RKO (cell line): Measurements from ENCODE around the gene F10.
"Not testable (repeated sequence)": the region's sequence is repeated elsewhere in the genome, so short reads cannot be mapped to it uniquely, and the experiment has no call there.

Source experiments
- DNase-seq: peaks from one replicate; pipeline ENCODE4 v3.0.0-alpha.2; 2016; ENCODE audit warnings: low spot score

Gene F10

DNA sequence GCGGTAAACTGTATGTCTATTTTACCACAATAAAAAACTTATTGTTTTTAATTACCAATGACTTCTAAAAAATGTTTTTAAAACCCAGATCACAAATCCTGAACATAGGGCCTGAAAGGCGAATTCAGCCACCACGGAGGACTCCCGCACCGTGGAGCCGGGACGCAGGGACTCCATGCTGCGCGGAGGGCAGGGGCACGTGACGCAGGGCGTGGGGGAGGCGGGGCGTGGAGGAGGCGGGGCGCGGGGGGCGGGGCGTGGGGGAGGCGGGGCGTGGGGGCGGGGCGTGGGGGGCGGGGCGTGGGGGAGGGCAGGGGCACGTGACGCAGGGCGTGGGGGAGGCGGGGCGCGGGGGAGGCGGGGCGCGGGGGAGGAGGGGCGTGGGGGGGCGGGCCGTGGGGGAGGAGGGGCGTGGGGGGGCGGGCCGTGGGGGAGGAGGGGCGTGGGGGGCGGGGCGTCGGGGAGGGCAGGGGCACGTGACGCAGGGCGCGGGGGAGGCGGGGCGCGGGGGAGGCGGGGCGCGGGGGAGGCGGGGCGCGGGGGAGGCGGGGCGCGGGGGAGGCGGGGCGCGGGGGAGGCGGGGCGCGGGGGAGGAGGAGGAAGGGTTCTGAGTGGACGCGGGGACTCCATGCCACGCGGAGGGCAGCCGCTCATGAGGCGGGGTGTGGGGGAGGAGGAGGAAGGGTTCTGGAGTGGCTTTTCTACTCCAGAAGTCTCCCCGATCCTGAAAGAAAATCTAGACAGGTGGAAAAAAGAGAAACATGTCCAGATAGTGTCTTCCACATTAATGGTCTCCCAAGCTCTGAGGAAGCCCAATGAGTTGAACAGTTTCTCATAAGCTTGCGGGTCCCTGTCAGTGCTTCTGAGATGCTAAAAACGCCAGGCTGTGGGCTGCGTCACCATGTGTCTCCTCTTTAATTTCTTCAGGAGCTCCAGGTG is 31.5 kb downstream of the F10 start:
- DNase-seq, result peak; percentile 69

DNA sequence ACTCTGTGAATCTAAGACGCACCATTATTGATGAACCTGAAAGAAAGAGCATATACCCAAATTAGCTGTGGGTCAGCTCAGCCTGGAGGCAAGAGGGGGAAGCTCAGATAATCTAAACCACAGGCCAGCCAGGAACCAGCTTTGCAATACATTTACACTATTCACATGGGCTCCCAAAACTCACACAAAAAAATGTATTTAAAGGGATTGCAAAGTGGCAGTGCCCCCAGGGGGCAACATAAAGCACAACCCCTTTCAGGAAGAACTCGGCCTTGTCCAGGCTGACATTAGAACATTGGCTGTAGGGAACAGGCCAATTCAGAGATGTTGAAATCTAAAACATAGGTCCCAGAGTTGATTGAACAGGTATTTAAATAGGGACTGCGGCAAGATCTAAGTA is 32.6 kb downstream of the F10 start:
- DNase-seq, result no peak

DNA sequence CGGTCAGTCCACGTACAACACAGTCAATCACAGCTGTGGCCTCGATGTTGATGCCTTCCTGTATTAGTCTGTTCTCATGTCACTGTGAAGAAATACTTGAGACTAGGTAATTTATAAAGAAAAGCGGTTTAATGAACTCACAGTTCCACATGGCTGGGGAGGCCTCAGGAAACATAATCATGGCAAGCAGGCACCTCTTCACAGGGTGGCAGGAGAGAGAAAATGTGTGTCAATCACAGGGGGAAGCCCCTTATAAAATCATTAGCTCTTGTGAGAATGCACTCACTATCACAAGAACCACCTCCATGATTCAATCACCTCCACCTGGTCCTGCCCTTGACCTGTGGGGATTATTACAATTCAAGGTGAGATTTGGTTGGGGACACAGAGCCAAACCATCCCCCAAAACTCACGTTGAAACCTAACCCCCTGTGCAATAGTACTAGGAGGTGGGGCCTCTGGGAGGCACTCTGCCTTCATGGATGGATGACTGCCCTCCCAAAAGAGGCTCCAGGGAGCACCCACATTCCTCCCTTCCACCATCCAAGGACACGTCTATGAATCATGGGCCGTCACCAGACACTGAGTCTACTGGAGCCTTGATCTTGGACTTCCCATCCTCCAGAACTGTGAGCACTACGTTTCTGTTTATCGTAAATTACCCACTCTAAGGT is 33.5 kb downstream of the F10 start:
- DNase-seq, result peak; percentile 9

DNA sequence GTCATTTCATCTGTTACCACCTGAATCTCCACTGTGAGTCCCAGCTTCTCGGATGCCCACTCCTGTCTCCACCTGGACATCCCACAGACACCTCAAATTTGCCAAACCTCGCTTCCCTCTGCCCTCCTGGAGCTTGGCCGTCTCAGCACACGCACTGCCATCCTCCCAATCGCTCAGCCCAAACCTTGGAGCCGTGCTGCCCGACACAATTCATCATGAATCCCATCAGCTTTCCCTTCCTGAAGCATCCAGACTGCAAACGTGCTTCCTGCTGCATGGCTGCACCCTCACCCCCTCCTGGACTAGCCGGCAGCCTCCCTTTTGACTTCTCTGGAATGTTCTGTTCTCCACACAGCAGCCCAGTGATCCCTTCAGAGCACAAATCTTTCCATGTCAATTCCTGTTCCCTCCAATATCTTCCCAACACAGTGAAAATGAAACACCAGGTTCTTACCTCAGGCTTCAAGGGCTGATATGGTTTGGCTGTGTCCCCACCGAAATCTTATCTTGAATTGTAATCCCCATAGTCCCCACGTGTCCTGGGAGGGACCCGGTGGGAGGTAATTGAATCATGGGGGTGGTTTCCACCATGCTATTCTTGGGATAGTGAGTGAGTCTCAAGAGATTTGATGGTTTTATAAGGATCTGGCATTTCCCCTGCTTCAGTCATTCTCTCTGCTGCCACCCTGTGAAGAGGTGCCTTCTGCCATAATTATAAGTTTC is 34.8 kb downstream of the F10 start:
- DNase-seq, result no peak

DNA sequence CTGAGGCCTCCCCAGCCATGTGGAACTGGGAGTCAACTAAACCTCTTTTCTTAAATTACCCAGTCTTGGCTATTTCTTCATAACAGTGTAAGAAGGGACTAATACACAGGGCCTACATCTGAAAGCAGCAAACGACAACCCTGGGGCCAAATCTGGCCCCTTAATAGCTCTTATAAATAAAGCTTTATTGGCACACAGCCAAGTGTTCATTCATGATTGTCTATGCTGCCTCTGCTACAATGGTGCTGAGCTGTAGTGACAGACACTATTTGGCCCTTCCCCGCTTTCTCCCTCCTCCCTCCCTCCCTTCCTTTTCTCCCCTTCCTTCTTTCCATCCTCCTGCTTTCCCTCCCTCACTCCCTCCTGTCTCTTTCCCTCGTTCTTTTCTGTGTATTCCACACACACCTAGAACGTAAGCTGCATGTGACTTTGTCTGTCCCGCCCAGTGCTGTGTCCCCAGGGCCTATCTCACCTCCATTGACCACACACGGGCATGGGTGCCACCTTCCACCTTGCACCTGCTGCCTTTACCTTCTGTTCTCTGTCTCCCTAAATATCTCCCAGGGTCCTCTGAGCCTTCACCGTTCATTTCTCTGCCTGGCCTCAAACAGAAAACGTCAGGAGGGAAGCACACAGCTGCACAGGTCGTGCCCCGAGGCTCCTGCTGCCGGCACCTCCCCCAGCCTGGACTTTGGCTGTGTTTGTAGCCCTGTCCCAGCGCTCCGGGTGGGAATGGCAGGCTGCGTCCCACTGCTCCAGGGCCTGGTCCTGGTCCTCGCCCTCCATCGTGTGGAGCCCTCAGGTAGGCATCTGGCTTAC is 35.5 kb downstream of the F10 start, which contains the start of gene PROZ:
Gene PROZ, plus strand, starts transcription at position 720 of the 819 bp plus-strand sequence. Its CDS starts 13 bp downstream, at position 733.
- DNase-seq, result no peak

DNA sequence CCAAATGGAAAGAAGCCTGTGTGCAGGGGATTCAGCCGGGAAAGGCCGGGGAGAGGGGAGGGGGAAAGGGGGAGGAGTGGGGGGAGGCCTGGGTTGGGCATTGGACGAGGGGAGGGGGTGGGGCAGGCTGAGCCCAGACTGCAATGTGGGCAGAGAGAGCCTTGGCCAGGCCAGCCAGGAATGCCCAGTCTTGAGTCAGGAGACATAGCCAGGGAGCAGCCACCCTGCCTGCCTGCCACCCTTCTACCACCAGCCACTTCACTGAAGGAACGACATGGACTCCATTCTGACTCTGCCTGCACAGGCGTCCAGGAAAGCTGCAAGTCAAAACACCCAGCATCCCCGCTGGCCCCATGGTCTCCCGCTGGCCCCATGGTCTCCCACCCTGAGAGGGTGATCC is 36.3 kb downstream of the F10 start:
- no peak for DNase-seq

DNA sequence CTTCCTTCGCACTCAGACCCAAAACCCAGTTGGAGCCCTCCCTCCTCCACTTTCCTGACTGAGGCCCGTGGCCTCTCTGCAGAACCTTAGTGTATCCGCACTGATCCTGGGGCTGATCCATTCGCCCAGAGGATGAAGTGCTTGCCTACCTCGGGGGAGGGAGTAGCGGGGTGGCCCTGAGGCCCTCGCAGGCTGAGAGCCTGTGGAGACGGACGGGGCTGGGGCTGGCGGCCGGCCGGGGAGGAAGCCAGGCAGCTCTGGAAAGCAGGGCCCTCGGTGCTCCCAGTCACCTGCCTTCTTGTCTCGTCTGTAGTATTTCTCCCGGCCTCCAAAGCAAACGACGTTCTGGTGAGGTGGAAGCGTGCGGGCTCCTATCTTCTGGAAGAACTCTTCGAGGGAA is 37.1 kb downstream of the F10 start:
- no peak for DNase-seq

DNA sequence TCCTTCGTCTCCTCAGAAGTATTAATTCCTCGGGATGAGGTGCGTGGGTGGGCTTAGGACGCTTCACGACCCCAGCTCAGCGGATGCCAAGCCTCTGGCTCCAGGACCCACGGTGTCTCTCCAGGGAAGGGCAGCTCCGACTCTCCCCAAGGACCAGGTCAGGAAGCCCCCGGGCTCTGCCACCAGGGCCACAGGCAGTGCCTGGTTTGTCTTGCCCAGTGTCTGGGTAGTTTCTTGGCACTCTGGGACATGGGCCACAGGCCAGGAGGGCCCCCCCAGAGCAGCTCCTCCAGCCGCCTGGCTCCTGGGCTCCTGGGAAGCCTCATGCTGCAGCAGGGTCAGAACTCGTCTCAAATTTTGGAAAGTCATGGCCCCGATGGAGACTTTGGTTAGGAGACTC is 38.4 kb downstream of the F10 start:
- DNase-seq, result no peak

DNA sequence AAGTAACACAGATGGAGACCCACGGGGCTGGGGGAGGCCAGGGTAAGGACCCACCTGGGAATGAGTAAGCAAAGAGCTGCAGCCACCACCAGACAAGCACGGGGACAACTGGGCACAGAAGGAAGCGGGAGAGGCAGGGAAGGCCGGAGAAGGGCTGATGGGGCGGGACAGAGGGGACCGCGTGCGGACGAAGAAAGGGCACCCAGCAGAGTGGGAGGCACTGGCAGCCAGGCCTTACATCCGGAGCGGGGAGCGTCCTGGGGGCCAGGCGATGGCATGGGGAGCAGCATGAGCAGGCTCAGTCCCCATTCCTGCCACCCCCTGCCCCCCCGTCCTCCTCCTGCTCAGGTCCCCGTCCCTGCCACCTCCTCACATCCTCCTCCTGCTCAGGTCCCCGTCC is 38.8 kb downstream of the F10 start:
- DNase-seq, result no peak

DNA sequence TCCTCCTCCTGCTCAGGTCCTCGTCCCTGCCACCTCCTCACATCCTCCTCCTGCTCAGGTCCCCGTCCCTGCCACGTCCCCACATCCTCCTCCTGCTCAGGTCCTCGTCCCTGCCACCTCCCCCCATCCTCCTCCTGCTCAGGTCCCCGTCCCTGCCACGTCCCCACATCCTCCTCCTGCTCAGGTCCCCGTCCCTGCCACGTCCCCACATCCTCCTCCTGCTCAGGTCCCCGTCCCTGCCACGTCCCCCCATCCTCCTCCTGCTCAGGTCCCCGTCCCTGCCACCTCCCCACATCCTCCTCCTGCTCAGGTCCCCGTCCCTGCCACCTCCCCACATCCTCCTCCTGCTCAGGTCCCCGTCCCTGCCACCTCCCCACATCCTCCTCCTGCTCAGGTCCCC is 39.4 kb downstream of the F10 start:
- DNase-seq, result not testable (repeated sequence)

DNA sequence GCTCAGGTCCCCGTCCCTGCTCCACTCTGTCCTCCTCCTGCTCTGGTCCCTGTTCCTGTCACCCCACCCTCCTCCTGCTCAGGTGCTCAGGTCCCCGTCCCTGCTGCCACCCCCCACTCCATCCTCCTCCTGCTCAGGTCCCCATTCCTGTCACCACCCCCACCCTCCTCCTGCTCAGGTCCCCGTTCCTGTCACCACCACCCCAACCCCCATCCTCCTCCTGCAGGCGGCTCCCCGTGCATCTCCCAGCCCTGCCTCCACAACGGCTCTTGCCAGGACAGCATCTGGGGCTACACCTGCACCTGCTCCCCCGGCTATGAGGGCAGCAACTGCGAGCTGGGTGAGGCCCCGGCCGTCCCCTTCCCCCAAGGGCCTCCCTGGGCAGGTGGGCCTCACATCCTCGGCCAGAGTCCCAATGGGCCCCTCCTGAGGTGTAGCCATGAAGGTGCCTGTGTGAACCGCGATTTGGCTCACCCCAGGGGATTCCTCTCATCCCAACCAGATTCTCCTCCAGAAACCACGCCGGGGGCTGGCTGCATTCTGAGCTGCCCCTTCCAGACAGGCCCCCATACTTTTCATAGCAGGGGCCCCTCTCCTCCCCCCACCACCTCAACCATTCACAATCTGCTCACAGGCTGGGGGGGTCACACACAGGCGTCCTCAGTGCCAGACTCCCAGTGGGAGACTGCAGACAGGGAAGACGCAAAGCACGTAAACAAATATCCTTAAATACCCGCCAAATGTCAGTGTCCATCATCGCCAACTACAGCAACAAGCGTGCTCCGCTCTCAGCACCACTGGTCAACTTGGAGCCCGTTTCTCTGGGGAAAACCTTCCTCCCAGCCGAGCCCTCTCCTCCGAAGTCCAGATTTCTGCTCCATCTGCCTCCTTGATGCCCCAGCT is 40.4 kb downstream of the F10 start:
- no peak for DNase-seq

DNA sequence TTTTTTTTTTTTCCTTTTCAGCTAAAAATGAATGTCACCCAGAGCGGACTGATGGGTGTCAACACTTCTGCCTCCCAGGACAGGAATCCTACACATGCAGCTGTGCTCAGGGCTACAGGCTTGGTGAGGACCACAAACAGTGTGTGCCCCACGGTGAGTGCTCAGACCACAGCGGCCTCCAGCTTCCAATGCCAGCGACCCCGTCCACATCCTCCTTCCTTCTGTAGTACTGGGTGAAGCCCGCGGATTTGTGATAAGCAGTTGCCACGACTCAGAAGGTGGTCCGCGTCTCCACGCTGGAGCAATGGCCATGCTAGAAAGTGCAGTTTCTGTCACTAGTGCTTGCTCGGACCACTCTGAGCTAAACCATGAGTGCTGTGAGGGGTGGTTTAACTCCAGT is 41.9 kb downstream of the F10 start:
- DNase-seq, result no peak

DNA sequence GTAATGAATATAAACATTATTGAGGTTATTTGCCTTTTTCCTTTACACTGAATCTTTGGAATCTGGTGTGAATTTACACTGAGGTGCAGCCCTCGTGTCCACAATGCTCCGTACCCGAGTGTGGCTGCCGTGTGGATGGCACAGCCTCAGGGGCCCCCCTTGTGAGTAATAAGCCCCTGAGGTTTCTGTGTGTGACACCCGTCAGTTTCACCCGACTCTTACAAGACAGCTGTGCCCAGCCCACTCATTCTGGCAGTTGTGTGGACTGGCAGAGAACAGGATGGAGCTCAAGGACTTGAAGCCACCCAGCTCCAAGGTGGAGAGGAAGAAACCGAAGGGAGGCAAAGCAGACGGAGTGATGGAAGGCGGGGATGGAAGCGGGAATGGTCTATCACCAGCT is 43.7 kb downstream of the F10 start:
- no peak for DNase-seq

DNA sequence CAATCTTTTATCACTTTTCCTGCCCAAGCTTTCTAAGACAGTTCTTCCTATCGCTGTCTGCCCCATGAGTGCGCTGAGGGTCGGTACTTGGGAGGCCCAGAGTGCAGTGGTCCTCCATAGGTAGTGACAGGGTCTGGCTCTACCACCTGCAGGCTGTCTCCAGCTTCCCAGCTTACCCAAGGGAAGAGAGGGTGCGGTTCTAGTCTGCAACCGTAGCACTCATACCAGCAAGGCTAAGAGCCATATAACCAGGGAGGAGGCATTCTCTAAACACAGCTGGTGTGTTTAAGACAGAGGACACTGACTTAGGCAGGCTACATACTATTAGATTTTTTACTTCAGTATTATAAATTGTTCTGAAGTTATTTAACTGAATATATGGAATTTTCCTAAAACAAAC is 44.1 kb downstream of the F10 start:
- no peak for DNase-seq

DNA sequence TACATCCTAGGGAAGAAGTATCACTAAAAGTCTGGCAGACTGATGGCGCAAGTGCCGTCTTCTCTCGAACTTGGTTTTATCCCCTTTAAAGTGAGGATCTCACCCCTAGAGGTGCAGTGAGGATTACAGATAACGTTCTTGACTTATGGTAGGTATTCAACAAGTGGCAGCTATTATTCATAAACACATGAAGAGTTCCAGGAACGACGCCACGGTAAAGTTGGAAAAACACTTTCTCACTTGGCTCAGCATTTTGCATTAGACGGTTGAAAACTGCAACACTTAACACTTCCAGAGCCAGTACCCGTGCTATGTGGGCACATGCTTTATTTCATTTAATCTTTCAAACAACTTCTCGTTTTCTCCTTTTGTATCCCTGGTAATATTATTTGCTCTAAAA is 44.6 kb downstream of the F10 start:
- DNase-seq, result no peak

DNA sequence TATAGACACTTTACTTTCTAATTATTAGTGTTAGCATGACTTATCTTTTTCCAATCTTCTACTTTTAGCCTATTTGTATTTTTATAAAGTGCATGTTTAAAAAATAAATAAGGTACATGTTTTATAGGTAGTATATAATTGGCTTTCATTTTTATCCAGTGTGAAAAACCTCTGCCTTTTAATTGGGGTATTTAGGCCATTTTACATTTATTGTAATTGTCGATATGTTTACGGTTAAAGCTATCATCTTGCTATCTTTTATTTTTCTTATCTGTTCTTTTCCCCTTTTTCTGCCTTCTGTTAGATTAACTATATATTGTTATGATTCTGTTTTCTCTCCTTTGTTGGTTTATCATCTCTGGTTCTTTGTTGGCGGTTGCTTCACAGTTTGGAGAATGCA is 45.0 kb downstream of the F10 start:
- DNase-seq, result no peak

DNA sequence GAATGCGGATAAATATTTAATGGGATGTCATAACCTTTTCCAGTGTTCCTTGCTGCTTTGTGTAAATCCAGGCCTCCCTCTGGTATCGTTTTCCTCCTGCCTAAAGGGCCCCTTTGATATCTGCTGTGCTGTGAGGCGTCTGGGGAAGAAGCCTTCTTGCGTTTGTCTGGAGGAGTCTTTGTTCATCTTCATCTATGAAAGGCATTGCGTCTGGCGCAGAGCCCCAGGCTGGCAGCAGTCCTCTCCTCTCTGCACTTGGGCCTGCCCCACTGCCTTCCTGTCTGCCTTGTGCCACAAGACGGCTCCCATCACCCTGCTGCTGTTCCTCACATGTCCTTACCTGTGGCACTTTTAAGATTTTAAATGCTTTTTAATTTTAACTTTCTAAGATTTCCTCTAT is 45.6 kb downstream of the F10 start:
- no peak for DNase-seq

DNA sequence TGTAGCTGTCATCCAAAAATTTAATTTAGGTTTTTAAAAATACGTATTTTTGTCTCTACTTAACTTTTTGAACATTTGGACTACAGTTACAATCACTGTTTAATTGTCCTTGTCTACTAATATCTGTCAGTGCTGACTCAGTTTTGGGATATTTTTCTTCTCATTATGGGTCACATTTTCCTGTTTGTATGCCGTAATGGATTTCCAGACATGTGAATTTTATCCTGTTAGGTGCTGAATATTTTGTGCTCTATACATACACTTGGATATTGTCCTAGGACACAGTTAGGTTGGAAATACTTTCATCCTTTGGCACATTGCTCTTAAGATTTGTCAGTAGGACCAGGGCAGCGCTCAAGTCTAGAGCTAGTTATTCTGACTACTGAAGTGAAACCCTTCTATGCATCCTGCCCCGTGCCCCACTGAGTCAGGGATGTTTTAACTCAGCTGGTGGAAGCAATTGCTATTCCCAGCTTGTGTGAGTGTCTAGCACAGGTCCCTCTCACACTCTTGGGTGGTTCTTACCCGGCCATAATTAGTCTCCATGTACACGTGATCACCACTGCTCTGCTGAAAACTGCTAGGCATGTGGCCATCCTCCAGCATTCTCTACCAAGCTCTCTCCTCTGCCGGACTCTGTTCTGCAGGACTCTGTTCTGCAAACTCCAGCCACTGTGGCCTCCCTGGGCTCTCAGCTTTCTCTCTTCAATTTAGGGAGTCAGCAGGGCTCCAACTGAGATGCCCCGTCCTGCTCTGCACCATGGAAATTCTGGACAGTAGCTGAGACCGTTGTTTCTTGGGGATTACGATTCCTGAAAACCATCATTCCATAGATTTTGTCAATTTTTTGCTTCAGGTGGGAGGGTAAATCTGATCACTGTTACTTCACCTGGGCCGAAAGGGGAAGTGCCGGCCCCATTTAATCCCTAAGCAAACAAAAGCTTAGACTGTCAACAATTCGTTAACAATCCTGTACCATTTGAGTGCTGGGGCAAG is 47.0 kb downstream of the F10 start:
- no peak for DNase-seq

DNA sequence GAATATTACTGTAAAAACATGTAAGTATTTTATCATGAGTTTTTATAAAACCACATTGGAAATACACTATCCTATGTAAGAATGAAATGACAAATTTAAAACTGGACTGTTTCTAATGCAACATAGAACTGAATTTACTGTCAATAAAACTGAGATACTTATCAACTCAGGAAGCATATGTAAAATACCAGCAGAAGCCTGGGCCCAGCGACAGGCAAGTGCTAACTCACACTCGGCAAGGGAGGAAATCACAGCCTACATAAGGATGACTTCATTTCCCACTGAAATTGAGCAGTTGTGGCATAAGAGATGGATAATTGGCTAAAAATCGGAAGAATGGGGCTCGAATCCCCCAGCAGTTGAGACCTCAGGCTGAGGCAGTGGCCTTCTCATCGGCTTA is 47.9 kb downstream of the F10 start:
- DNase-seq, result no peak
